Large intestine (tissue), 3 donors: Measurements from ENCODE around the gene INTS1. TPM values are rescaled to one million over a fixed set of nuclear protein-coding genes. Genes with fewer than 3 reads are reported as not detected.

Experiments used
- DNase-seq, 2 donors: peaks; one replicate each; pipeline versions ENCODE4 v3.0.0 to v3.0.0-alpha.2; 2013
- H3K27ac ChIP-seq: one replicate; pipeline ENCODE4 v1.5.1; 2013; ENCODE audit warnings: low read length
- H3K27me3 ChIP-seq: 2 replicates; pipeline ENCODE4 v1.6.1; 2013; ENCODE audit warnings: low read length; ENCODE audit not compliant: control insufficient read depth, insufficient read depth
- H3K36me3 ChIP-seq: 2 replicates; pipeline ENCODE4 v1.6.1; 2013; ENCODE audit warnings: low read length; ENCODE audit not compliant: control insufficient read depth, insufficient read depth
- H3K4me1 ChIP-seq: one replicate; pipeline ENCODE4 v1.6.1; 2013; ENCODE audit warnings: low read length; ENCODE audit not compliant: control insufficient read depth, insufficient read depth
- H3K4me3 ChIP-seq: one replicate; pipeline ENCODE4 v1.5.1; 2013; ENCODE audit warnings: low read length
- H3K9me3 ChIP-seq: one replicate; pipeline ENCODE4 v1.6.1; 2013; ENCODE audit warnings: mild to moderate bottlenecking, low read depth, low read length, moderate library complexity; ENCODE audit not compliant: control insufficient read depth
- WGBS: methylation state at CpG from one replicate; pipeline ENCODE4 v1.1.5; 2013; ENCODE audit warnings: low lambda C conversion rate; ENCODE audit not compliant: insufficient coverage; 5-methylcytosine and 5-hydroxymethylcytosine counted together
- polyA plus RNA-seq: library from polyadenylated mRNA; unstranded; fragments of 120-200 nt; gene quantifications from one replicate; pipeline ENCODE4 v1.2.1, GENCODE V29; 2013

Gene INTS1
- polyA plus RNA-seq, 1 donor = 50.0 TPM

DNA sequence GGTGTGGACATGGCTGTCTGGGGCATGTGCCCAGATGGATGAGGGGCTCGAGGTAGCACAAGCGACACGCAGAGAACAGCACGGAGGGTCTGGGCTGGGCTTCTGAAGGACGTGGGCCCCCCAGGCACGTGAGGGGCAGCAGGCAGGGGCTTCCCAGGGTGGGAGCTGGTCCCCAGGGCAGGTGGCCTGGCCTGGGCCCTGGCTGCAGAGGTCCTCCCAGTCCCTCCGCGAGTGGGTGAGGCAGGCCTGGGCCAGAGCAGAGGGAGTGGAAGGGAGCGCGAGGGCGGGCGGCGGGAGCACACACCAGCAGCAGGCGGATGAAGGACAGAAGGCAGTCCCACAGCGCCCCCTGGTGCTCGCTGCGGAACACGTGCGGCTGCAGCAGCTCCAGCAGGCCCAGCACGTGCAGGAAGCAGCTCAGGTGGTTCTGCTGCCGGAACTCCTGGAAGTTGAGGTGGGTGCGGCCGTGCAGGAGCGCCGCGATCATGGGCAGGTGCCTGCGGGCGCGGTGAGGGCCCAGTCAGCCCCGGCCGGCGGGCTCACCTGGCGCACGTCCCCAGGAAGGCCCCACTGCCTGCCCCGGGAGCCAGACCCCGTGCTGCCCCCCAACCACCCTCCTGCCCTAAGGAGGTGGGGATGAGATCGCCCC is 30.2 kb downstream of the INTS1 start:
- Histone ChIP-seq H3K4me3 (no peak overlapping the region), H3K4me1 (peaks cover 6% of the 10 kb centered on the region), H3K36me3 (peaks cover 93% of the 10 kb centered on the region), H3K27ac (no peak overlapping the region), H3K27me3 (no peaks in the 10 kb centered on the region), H3K9me3 (no peaks in the 10 kb centered on the region)
- peak; percentile 93 for DNase-seq
- no CpG with 5 or more reads among the region's 37 CpGs for WGBS

DNA sequence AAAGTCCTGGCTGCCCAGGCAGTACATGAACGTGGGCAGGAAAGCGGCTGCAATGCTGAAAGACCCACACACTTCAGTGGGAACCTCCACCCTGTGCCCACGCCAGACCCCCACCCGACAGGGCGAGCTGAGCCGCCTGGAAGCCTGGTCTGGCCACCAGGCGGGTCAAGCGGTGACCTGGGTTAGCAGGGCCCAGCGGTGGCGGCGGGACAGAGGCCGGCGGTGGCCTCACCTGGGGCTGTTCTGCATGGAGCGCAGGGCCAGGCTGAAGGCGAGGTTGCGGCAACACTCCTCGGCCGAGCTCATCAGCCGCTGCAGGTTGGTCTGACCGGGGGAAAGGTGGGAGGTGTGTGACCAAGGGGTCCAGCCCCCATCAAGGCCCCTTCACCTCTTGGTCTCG is 33.3 kb downstream of the INTS1 start:
- no CpG with 5 or more reads among the region's 21 CpGs for WGBS
- Histone ChIP-seq H3K27me3 (no peaks in the 10 kb centered on the region), H3K27ac (no peak overlapping the region), H3K36me3 (peaks cover 67% of the 10 kb centered on the region), H3K4me3 (no peak overlapping the region), H3K4me1 (peaks cover 22% of the 10 kb centered on the region), H3K9me3 (no peaks in the 10 kb centered on the region)
- no peak for DNase-seq

DNA sequence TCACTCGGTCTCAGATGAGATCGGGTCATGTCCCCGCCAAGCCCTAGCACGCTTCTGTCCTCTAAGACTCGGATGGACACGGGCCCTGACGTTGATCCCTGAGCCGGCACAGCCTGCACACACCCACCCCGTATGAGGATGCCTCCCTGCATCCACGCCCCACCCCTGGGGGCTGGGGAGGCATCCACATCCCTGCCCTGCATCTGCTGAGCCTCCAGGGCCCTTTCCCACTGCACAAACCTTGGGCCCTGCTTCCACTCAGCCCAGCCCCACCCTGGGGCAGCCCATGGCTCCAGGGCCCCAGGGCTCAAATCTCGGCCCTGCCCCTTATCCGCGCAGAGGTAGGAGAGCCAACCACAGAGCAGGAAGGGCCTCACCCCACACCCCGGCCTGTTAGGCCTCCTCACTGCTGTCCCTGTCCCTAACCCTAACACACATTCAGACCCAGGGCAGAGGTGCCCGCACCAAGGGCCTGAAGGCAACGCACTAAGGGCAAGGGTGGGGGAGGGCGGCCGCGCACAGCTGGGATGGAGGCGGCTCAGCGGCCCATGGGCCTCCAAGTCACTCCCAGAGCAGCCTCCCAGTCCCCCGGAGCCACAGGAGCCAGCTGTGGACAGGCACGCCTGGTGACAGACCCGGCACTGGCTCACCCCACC is 35.4 kb downstream of the INTS1 start:
- Histone ChIP-seq H3K4me3 (no peak overlapping the region), H3K27ac (no peak overlapping the region), H3K9me3 (no peaks in the 10 kb centered on the region), H3K4me1 (peaks cover 29% of the 10 kb centered on the region), H3K27me3 (no peaks in the 10 kb centered on the region), H3K36me3 (peaks cover 51% of the 10 kb centered on the region)
- DNase-seq = no peak
- no CpG with 5 or more reads among the region's 24 CpGs for WGBS

DNA sequence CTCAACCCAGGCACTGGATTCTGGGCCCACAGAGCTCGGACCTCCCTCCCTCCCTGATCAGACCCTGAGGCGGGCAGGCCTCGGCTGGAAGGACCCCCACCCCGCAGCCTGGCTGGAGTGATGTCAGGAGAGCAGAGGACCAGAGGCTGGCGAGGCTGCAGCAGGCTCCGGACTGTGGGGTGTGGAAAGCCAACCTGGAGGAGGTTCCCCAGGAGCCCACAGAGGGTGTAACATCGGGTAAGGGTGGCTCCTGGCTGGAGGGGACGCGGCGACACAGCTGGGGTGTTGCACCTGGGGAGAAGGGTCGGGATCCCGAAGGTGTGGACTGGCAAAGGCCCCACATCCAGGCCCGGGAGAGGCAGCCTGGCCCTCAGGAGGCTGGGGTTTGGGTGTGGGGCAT is 36.0 kb downstream of the INTS1 start:
- no peak for DNase-seq
- peaks cover 3% of the 10 kb centered on the region for H3K9me3 ChIP-seq
- H3K4me1 ChIP-seq = peaks cover 34% of the 10 kb centered on the region
- H3K27ac ChIP-seq = no peak overlapping the region
- no peak overlapping the region for H3K4me3 ChIP-seq
- WGBS = no CpG with 5 or more reads among the region's 13 CpGs
- peaks cover 45% of the 10 kb centered on the region for H3K36me3 ChIP-seq
- no peaks in the 10 kb centered on the region for H3K27me3 ChIP-seq

DNA sequence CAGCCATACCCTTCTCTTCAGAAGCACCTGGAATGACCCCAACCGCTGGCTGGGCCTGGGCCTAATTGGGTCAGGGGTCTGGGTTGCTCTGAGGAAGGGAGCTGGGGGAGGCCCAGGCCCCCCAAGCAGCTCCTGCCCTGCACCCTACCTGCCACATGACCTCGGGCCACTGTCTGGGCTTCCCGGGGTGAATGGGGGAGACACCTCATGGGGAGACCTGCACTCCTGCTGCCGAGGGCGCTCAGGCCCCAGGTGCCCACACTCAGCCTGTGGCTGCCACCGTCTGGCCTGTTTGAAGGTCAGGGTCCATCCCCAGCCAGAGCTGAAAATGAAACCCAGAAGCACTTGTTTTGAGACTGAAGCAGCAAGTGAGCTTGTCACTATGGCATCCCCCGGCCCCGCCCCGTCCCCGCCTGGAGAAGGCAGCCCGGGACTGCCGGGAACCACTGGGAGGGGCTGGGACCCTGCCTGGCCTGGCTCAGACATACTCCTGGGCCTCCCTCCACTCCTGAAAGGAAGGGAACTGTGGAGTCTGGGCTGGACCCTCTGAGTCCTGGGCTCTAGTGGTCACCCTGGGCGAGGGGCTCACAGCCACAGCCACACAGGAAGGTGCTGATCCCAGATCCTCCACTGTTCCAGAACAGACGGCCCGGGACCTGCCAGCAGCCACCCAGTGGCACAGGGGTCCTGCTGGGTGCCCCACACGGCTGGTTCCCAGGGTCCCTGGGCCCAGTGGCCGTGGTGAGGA is 37.5 kb downstream of the INTS1 start:
- WGBS = no CpG with 5 or more reads among the region's 17 CpGs
- H3K4me3 ChIP-seq = no peak overlapping the region
- H3K36me3 ChIP-seq = peaks cover 31% of the 10 kb centered on the region
- no peaks in the 10 kb centered on the region for H3K27me3 ChIP-seq
- H3K9me3 ChIP-seq = peaks cover 3% of the 10 kb centered on the region
- DNase-seq = peak; percentile 94 to 97
- H3K4me1 ChIP-seq = peaks cover 49% of the 10 kb centered on the region
- peak overlapping the region; percentile 91 for H3K27ac ChIP-seq

DNA sequence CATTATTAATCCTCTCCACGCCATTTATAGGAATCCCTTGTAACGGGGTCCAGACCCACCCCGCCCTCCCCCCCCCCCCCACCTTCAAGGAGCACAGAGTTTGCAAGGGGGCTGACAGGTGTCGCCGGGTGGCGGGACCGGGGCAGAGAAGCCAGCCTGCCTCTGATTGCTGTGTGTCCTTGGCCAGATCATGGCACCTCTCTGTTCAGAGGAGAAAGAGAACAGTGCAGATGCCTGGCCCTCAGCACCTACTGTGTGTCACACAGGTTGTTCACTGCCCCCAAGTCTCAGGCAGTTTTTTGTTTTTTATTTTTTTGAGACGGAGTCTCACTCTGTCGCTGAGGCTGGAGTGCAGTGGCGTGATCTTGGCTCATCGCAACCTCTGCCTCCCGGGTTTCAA is 39.5 kb downstream of the INTS1 start:
- Histone ChIP-seq H3K4me3 (no peak overlapping the region), H3K9me3 (peaks cover 3% of the 10 kb centered on the region), H3K36me3 (peaks cover 11% of the 10 kb centered on the region), H3K4me1 (peaks cover 68% of the 10 kb centered on the region), H3K27me3 (no peaks in the 10 kb centered on the region), H3K27ac (no peak overlapping the region)
- no CpG with 5 or more reads among the region's 12 CpGs for WGBS
- no peak for DNase-seq

DNA sequence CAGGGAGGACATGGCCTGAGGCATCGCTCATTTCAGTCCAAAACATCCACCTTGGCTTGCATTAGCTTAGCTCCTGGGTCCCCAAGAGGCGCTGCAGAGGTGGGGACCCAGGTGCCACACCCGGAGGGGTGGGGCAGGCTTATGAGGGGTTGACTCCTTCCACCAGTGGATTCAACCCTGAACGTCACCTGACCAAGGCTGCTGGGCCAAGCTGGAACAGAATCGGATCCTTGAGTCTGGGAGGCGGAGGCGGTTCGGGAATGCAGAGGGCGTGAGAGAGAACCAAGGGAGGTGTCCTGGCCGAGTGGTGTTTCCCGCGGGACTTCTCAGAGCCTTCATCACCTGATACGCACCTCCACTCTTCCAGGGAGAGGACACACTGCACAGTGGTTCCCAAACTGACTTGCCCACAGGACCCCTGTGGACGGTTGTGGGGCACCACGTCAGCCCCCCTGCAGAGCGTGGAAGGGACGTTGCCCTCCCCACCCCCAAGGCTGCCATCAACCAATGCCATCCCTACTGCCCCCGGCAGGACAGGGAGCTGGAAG is 40.4 kb downstream of the INTS1 start:
- Histone ChIP-seq H3K27me3 (no peaks in the 10 kb centered on the region), H3K36me3 (peaks cover 2% of the 10 kb centered on the region), H3K4me3 (no peak overlapping the region), H3K27ac (peak overlapping the region; percentile 97), H3K4me1 (peaks cover 68% of the 10 kb centered on the region), H3K9me3 (peaks cover 6% of the 10 kb centered on the region)
- WGBS = no CpG with 5 or more reads among the region's 18 CpGs
- peak in 1 of 2 donors; percentile 62 for DNase-seq

DNA sequence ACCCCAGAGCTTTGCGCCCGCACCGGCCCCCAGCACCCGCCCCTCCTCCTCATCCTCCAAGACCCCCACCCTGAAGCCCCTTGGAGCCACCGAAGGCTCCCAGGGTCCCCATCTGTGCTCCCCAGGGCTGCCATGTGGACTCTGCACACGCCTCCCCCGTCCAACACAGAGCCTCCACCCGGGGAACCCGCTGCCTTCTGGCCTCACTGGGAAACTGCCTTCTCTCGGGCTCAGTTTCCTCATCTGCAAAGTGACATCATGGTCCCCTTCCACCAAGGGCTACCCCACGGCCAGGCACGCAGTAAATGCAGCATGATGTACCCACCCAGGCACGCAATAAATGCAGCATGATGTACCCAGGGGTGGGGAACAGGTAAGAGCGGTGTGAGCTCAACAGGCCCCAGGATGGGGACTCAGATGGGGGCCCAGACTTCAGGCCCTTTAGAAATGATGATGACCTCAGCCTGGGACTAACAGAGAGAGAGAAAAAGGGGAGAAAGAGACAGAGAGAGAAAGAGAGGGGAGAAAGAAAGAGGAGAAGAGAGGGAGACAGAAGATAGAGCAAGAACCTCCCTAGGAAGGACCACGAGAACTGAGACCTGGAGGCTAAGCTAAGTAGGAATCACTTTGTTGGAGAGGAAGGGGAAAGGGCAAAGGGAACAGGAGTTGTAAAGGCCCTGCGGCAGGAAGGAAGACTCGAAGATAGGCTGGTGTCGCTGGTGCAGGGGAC is 42.4 kb downstream of the INTS1 start:
- Histone ChIP-seq H3K9me3 (peaks cover 6% of the 10 kb centered on the region), H3K4me1 (peaks cover 78% of the 10 kb centered on the region), H3K27me3 (no peaks in the 10 kb centered on the region), H3K4me3 (no peak overlapping the region), H3K36me3 (no peaks in the 10 kb centered on the region), H3K27ac (peak overlapping the region; percentile 97)
- DNase-seq = peak; percentile 33 to 48
- 10% methylated on average over 3 of the region's 18 CpGs for WGBS

DNA sequence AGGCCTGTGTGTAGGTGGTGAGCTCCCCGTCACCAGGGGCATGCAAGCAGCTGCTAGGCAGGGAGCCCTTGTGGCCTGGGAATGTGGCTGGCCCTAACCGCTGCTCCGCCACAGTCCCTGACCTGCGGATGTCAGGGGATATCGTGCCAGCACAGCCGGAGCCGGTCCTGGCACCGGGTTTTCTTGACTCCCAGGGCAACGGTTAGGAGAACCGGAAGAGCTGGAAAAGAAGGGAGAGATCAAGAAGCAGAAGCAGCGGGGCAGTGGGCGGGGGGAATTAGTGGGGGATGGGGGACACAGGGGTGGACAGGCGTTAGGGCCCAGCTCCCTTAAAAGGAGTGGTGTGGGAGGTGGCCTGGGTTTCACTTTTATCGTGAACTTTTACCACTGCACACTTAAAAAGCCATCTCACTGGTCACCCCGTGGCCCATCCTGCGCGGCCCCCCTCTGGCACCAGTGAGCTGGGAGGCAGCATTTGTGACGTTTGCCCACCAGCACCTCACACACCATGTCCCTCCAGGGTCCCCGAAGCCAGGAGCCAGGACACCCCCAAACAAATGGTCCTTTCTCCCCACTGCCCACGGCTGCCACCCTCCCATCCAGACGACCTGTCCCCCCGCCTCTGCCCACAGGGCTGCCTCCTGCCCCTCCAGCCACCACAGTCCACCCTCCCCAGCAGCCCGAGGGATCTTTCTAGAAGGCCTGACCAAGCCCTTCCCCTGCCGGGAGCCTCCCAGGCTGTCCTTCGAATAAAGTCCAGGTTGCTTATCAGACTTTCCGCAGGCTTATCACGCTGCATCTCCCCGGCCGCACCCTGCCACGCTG is 43.2 kb downstream of the INTS1 start:
- H3K36me3 ChIP-seq = no peaks in the 10 kb centered on the region
- WGBS = no CpG with 5 or more reads among the region's 30 CpGs
- H3K27me3 ChIP-seq = no peaks in the 10 kb centered on the region
- H3K9me3 ChIP-seq = peaks cover 6% of the 10 kb centered on the region
- peak overlapping the region; percentile 54 for H3K4me3 ChIP-seq
- peaks cover 72% of the 10 kb centered on the region for H3K4me1 ChIP-seq
- peak overlapping the region; percentile 97 for H3K27ac ChIP-seq
- peak; percentile 82 to 92 for DNase-seq
